GM12878 (cell line): ENCODE results near the gene ZNF19. TPM values are rescaled to one million over a fixed set of nuclear protein-coding genes. Genes with fewer than 3 reads are reported as not detected.

Experiments used
- ATAC-seq: fragments of 200-7000 bp; cut with Tn5 transposase; 3 replicates; pipeline ENCODE4 v1.9.1; 2020; ENCODE audit warnings: mild to moderate bottlenecking, moderate library complexity
- BruUV-seq: library from RNA; stranded (reverse); fragments of 400-500 nt; replicated peaks from 2 replicates; lab custom pipeline; 2021; lab: Mats Ljungman, UMichigan
- CTCF ChIA-PET: fragments of 300-600 bp; sonication (Branson Sonifier 250); formaldehyde crosslinking; extraction: SDS; loops from one replicate; lab custom pipeline; 2021; ENCODE audit warnings: inconsistent platforms; lab: Yijun Ruan, JAX
- POLR2A ChIA-PET: fragments of 350-600 bp; formaldehyde crosslinking; extraction: SDS; loops from one replicate; lab custom pipeline; 2021; ENCODE audit warnings: inconsistent platforms; lab: Charles Lee
- RAD21 ChIA-PET: fragments of 300-600 bp; sonication (Branson Sonifier 250); formaldehyde crosslinking; loops from one replicate; lab custom pipeline; 2023; ENCODE audit warnings: antibody characterized with exemption; ENCODE audit not compliant: unreplicated experiment; lab: Charles Lee
- SMC1A ChIA-PET: fragments of 300-600 bp; sonication (Branson Sonifier 250); formaldehyde crosslinking; loops from one replicate; lab custom pipeline; 2023; ENCODE audit not compliant: unreplicated experiment, uncharacterized antibody; lab: Charles Lee
- DNase-seq: peaks from one replicate; pipeline ENCODE4 v3.0.0-alpha.2; 2011; ENCODE audit warnings: low read depth, low spot score
- FAIRE-seq: peaks from 3 replicates; lab custom pipeline; 2011; peaks lifted over from hg19 to GRCh38; lab: Jason Lieb, UNC
- H2AFZ ChIP-seq: 2 replicates; pipeline ENCODE4 v1.6.0; 2011; ENCODE audit warnings: low read depth, low read length, control low read depth; ENCODE audit not compliant: control insufficient read depth
- H3K27ac ChIP-seq: 2 replicates; pipeline ENCODE4 v1.5.1; 2011; ENCODE audit warnings: control low read depth; ENCODE audit not compliant: control insufficient read depth, insufficient read depth
- H3K27me3 ChIP-seq, 2 experiments: replicated peaks in 1 of 2; 2 replicates each; pipeline versions ENCODE4 v1.6.0 to v1.6.1; 2011; ENCODE audit warnings: low read length in 1 of 2; ENCODE audit not compliant: control insufficient read depth in 2 of 2, insufficient read depth in 2 of 2
- H3K36me3 ChIP-seq, 2 experiments: 2 replicates each; pipeline ENCODE4 v1.5.1; 2011; ENCODE audit warnings: low read length in 1 of 2; ENCODE audit not compliant: control insufficient read depth in 2 of 2, insufficient read depth in 2 of 2
- H3K4me1 ChIP-seq: 2 replicates; pipeline ENCODE4 v1.6.1; 2011; ENCODE audit warnings: mild to moderate bottlenecking, low read length, moderate library complexity, mixed read lengths; ENCODE audit not compliant: control insufficient read depth, insufficient read depth
- H3K4me2 ChIP-seq: 2 replicates; pipeline ENCODE4 v1.6.0; 2011; ENCODE audit warnings: control low read depth; ENCODE audit not compliant: control insufficient read depth, insufficient read depth
- H3K4me3 ChIP-seq: fragments of 200-600 bp; sonication (generic); 2 replicates; pipeline ENCODE4 v1.5.1; 2016
- H3K79me2 ChIP-seq: 2 replicates; pipeline ENCODE4 v1.6.0; 2011; ENCODE audit warnings: low read length; ENCODE audit not compliant: control insufficient read depth, insufficient read depth
- H3K9ac ChIP-seq: 2 replicates; pipeline ENCODE4 v1.8.0; 2011; ENCODE audit warnings: low read length, control low read depth, mixed read lengths; ENCODE audit not compliant: control insufficient read depth, insufficient read depth
- H3K9me3 ChIP-seq: replicated peaks from 3 replicates; pipeline ENCODE4 v1.5.1; 2011; ENCODE audit warnings: mild to moderate bottlenecking, low read length; ENCODE audit not compliant: control insufficient read depth, insufficient read depth
- H4K20me1 ChIP-seq: 2 replicates; pipeline ENCODE4 v1.6.0; 2011; ENCODE audit not compliant: control insufficient read depth, insufficient read depth
- BACH1 ChIP-seq: fragments of 450-650 bp; IDR thresholded peaks from 2 replicates; pipeline ENCODE4 v1.6.1; 2017; ENCODE audit warnings: mild to moderate bottlenecking, borderline replicate concordance
- BMI1 ChIP-seq: fragments of 450-650 bp; IDR thresholded peaks from 2 replicates; pipeline ENCODE4 v1.6.1; 2016; ENCODE audit warnings: mild to moderate bottlenecking, moderate library complexity, borderline replicate concordance
- CHD2 ChIP-seq: IDR thresholded peaks from 2 replicates; pipeline ENCODE4 v1.6.1; 2011; ENCODE audit warnings: low read depth, low read length, improper control_type of control experiment, borderline replicate concordance
- IKZF1 ChIP-seq: fragments of 450-650 bp; conservative IDR thresholded peaks from 2 replicates; pipeline ENCODE4 v1.6.1; 2017; ENCODE audit warnings: antibody characterized with exemption, mild to moderate bottlenecking
- MTA2 ChIP-seq: fragments of 450-650 bp; IDR thresholded peaks from 2 replicates; pipeline ENCODE4 v1.6.1; 2016; ENCODE audit warnings: low read depth, mild to moderate bottlenecking, moderate library complexity
- MTA3 ChIP-seq: IDR thresholded peaks from 2 replicates; pipeline ENCODE4 v1.6.1; 2012; ENCODE audit warnings: low read length, inconsistent platforms, borderline replicate concordance
- NBN ChIP-seq: fragments of 450-650 bp; IDR thresholded peaks from 2 replicates; pipeline ENCODE4 v1.6.1; 2016
- NFIC ChIP-seq: IDR thresholded peaks from 2 replicates; pipeline ENCODE4 v1.6.1; 2012; ENCODE audit warnings: low read depth, mild to moderate bottlenecking, inconsistent platforms, low read length, moderate library complexity
- NFYA ChIP-seq: IDR thresholded peaks from 2 replicates; pipeline ENCODE4 v1.6.1; 2011; ENCODE audit warnings: low read depth, mild to moderate bottlenecking, low read length, improper control_type of control experiment, borderline replicate concordance
- NRF1 ChIP-seq: conservative IDR thresholded peaks from 2 replicates; pipeline ENCODE4 v1.6.1; 2011; ENCODE audit warnings: mild to moderate bottlenecking, low read depth, low read length, improper control_type of control experiment
- PAX8 ChIP-seq: fragments of 450-650 bp; IDR thresholded peaks from 2 replicates; pipeline ENCODE4 v1.6.1; 2017; ENCODE audit warnings: mild to moderate bottlenecking, moderate library complexity
- PML ChIP-seq: IDR thresholded peaks from 2 replicates; pipeline ENCODE4 v1.6.1; 2012; ENCODE audit warnings: low read length, inconsistent platforms
- RFX5 ChIP-seq: IDR thresholded peaks from 2 replicates; pipeline ENCODE4 v1.6.1; 2011; ENCODE audit warnings: low read depth, low read length, improper control_type of control experiment
- RUNX3 ChIP-seq: IDR thresholded peaks from 2 replicates; pipeline ENCODE4 v1.6.1; 2012; ENCODE audit warnings: low read length, inconsistent platforms
- SP1 ChIP-seq: IDR thresholded peaks from one replicate; pipeline ENCODE4 v1.6.1; 2011; ENCODE audit warnings: low read depth, low read length
- SPI1 ChIP-seq: IDR thresholded peaks from 2 replicates; pipeline ENCODE4 v1.6.1; 2011; ENCODE audit warnings: low read depth, mild to moderate bottlenecking, low read length, moderate library complexity, borderline replicate concordance; ENCODE audit not compliant: insufficient read depth
- YBX1 ChIP-seq: fragments of 450-650 bp; IDR thresholded peaks from 2 replicates; pipeline ENCODE4 v1.6.1; 2016; ENCODE audit warnings: antibody characterized with exemption
- ZBED1 ChIP-seq: IDR thresholded peaks from 2 replicates; pipeline ENCODE4 v1.6.1; 2016; ENCODE audit warnings: borderline replicate concordance
- ZNF274 ChIP-seq: IDR thresholded peaks from one replicate; pipeline ENCODE4 v1.8.0; 2011; ENCODE audit not compliant: insufficient read length, insufficient read depth
- WGBS: methylation state at CpG from one replicate; pipeline ENCODE4 v1.1.6; 2016; ENCODE audit warnings: low lambda C conversion rate; ENCODE audit not compliant: insufficient replicate concordance, insufficient coverage; ENCODE audit errors: missing lambda C conversion rate; 5-methylcytosine and 5-hydroxymethylcytosine counted together
- in situ Hi-C: fragments of 300-500 bp; cut with MboI; formaldehyde crosslinking; loops from 9 replicates; pipeline ENCODE4 v1.14.3; 2018; ENCODE audit warnings: mixed read lengths
- intact Hi-C: fragments of 100-400 bp; cut with micrococcal nuclease; formaldehyde crosslinking; loops from one replicate; pipeline ENCODE4 v1.14.2; 2022; ENCODE audit not compliant: unreplicated experiment
- polyA plus RNA-seq, 11 experiments: library from polyadenylated mRNA; depleted of rRNA in 4 of 11; unstranded in 6 of 11; stranded (reverse) in 5 of 11; fragments of >200 nt; fragmentation: Nextera tagmentation in 4 of 11; fragmentation: Illumina TruSeq in 1 of 11; extraction: Ambion mirVana in 4 of 11; extraction: Trizol in 1 of 11; gene quantifications; 1 replicate in 1 of 11; 2 replicates in 10 of 11; pipeline versions ENCODE4 v1.2.1 to v1.2.3, GENCODE V29; 2011 to 2016; ENCODE audit warnings: inconsistent platforms in 2 of 11, missing spikeins in 2 of 11, low read depth in 1 of 11
- total RNA-seq, 4 experiments: library from RNA; depleted of rRNA in 3 of 4; stranded (reverse); fragments of >200 nt in 3 of 4; fragmentation: Illumina TruSeq in 1 of 4; extraction: Trizol in 1 of 4; gene quantifications; 2 replicates each; pipeline versions ENCODE4 v1.2.1 to v1.2.3, GENCODE V29; 2013 to 2021

The ZNF19 gene
- total and polyA plus RNA-seq, 10 of the 15 experiments (the other 5 are each of a cell fraction or from before 2014, with no cell fraction given): 1.0 to 3.3 (median 2.0) TPM

DNA sequence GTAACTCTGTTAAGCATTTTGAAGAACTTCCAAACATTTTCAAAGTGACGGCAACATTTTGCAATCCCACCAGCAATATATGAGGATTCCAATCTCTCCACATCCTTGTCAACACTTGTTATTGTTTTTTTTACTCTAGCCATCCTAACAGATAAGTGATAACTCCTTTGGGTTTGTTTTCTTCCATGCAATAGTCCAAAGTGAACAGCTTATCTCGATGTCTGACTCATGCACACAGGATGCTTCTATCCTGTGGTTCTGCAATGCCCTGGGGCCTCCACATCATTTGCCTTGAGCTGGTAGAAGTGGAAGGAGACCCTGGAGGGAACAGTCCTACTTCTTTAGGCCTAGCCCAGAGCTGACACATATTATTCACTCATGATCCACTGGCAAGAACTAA lies 60.2 kb downstream of the ZNF19 start:
- Histone ChIP-seq H3K27me3 (no peaks in the 10 kb centered on the region; a peak in 1 of 4 replicates), H3K4me1 (no peaks in the 10 kb centered on the region), H3K4me2 (no peak overlapping the region), H3K27ac (no peak overlapping the region), H3K36me3 (no peaks in the 10 kb centered on the region), H4K20me1 (peaks cover 3% of the 10 kb centered on the region; the same call in 1 of the 2 replicates), H3K9me3 (no peaks in the 10 kb centered on the region), H3K9ac (no peak overlapping the region), H3K79me2 (no peaks in the 10 kb centered on the region), H3K4me3 (no peak overlapping the region), H2AFZ (no peak overlapping the region)
- FAIRE-seq: no peak
- DNase-seq: no peak
- TF ChIP-seq RUNX3 (no peak), SPI1 (no peak), MTA2 (no peak), CHD2 (no peak), PML (no peak), BMI1 (no peak), ZBED1 (no peak), YBX1 (no peak), SP1 (no peak), IKZF1 (no peak), MTA3 (no peak), RFX5 (no peak), NFYA (no peak), NFIC (no peak), BACH1 (no peak), NRF1 (no peak), ZNF274 (no peak), NBN (no peak), PAX8 (no peak)
- in situ Hi-C loops (no loop called here), intact Hi-C loops (no loop called here)
- ChIA-PET RAD21 (interaction anchor here (1.3 kb wide), 1 partner anchor 182 kb away, joined by 5 read pairs; no protein-coding TSS in a partner anchor), CTCF (interaction anchor here (0.8 to 1.7 kb wide), 3 partner anchors 11 to 61 kb away, joined by 3 to 5 read pairs (median 3); no protein-coding TSS in a partner anchor), POLR2A (no interaction called here), SMC1A (interaction anchor here (0.7 to 2.0 kb wide), 4 partner anchors 13 to 72 kb away, joined by 3 to 8 read pairs (median 4); no protein-coding TSS in a partner anchor)
- ATAC-seq: no peak
- BruUV-seq: no TSS peak
- WGBS: 50% methylated on average over 2 of the region's 2 CpGs
